ENCODE data around the gene KIF16B. TPM values are rescaled to one million over a fixed set of nuclear protein-coding genes. Genes with fewer than 3 reads are reported as not detected.

KIF16B gene
- total RNA-seq, 1 donor from 2014 or later, result 14.2 TPM

DNA sequence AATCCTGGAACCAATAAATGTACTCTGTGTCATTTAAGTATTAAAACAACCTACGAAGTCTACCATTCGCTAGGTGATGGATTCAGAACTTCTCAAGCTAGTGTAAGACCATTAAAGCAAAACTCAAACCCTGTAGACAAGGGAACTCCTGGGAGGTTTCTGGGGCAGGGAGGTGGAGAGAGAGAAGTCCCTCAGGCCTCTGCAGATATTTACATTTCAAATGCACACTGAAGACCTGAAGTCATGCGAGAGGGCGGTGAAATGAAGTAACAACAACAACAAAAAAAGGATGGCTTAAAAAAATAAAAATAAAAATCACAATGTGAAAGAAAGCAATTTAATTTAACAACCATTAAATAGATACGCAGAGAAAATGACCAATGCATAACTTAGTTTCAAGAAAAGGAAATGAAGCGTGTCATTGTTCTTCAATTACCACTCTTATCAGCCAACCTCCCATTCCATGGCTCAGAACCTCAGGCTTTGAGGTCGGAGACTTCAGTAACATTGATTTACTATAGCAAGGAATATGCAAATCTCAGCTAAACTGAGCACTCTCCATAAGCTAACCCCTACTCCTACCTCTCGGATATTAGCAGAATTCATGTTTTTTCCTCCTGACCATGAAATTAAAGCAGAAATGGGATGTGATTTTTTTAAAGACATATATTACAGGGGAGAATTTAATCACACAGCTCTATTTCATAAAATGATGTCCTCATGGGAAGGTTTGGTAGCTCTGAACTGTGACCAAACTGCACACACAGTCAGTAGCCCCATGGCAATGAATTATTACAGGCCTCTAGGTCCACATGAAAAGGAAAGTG is 140.6 kb downstream of the KIF16B start:
- H3K4me3 ChIP-seq (ENCODE audit: low read depth, low read length), result no peak overlapping the region
- TF ChIP-seq, protein P1, sequence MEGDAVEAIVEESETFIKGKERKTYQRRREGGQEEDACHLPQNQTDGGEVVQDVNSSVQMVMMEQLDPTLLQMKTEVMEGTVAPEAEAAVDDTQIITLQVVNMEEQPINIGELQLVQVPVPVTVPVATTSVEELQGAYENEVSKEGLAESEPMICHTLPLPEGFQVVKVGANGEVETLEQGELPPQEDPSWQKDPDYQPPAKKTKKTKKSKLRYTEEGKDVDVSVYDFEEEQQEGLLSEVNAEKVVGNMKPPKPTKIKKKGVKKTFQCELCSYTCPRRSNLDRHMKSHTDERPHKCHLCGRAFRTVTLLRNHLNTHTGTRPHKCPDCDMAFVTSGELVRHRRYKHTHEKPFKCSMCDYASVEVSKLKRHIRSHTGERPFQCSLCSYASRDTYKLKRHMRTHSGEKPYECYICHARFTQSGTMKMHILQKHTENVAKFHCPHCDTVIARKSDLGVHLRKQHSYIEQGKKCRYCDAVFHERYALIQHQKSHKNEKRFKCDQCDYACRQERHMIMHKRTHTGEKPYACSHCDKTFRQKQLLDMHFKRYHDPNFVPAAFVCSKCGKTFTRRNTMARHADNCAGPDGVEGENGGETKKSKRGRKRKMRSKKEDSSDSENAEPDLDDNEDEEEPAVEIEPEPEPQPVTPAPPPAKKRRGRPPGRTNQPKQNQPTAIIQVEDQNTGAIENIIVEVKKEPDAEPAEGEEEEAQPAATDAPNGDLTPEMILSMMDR (conservative IDR thresholded peaks at IDR 0.05; ENCODE audit: low read depth, low read length), result no peak
- DNase-seq (ENCODE audit: low read depth), result no peak

DNA sequence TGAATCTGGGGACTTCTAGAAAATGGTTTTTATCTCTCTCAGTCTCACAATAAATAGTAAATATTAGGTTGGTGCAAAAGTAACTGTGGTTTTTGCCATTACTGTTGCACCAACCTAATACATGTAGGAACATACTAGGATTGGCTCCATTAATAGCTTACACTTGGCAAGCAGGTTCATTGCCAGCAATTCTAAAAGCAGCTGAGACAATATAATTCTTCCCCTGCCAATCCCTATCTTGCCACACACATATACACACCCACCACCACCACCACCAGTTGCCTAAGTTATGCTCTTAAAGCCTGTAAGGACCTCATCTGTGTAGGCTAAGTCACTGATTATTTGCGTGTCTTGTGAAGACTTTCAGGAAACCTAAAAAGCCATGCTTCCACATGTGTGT is 145.1 kb downstream of the KIF16B start:
- no peak for DNase-seq (ENCODE audit: low read depth)
- no peak overlapping the region for H3K4me3 ChIP-seq (ENCODE audit: low read depth, low read length)
- TF ChIP-seq, protein P1 (conservative IDR thresholded peaks at IDR 0.05; ENCODE audit: low read depth, low read length), result no peak

DNA sequence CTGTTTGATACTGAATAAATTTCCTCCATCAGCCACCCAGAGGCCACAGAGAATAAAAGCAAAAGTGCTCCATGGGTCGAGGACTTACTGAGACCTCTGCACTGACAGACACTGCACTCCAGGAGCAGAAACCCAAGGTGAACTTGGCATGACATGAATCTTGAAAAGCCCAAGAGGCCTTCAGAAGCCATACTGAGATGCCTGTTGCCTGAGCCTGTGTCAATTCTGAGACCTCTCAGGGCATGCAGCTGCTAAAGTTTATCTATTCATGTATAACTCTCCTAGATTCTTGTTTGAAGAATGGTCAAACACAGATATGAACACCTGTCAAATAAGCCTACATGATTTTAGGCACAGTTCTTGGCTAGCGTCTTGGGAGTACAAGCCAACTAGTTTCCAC is 145.7 kb downstream of the KIF16B start:
- DNase-seq (ENCODE audit: low read depth), result no peak
- TF ChIP-seq, protein P1 (conservative IDR thresholded peaks at IDR 0.05; ENCODE audit: low read depth, low read length), result no peak
- no peak overlapping the region for H3K4me3 ChIP-seq (ENCODE audit: low read depth, low read length)

DNA sequence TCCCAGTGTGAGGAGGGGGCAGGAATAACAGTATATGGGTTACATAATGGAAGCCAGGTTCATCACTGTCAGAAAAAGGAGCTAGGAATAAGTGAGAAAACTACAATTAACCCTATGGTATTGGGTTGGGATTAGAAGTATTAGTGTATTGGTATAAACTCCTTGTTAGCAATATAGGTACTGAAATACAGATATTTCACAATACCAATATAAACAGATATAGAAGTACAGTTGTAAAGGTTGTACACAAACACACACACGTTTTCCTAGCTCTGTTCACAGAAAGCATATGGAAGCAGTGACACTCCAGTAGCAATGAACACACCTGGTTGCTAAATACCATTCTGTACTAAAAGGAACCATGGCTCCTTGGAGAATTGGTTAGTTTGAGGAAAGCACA is 148.5 kb downstream of the KIF16B start:
- TF ChIP-seq, protein P1 (conservative IDR thresholded peaks at IDR 0.05; ENCODE audit: low read depth, low read length), result no peak
- DNase-seq (ENCODE audit: low read depth), result no peak

DNA sequence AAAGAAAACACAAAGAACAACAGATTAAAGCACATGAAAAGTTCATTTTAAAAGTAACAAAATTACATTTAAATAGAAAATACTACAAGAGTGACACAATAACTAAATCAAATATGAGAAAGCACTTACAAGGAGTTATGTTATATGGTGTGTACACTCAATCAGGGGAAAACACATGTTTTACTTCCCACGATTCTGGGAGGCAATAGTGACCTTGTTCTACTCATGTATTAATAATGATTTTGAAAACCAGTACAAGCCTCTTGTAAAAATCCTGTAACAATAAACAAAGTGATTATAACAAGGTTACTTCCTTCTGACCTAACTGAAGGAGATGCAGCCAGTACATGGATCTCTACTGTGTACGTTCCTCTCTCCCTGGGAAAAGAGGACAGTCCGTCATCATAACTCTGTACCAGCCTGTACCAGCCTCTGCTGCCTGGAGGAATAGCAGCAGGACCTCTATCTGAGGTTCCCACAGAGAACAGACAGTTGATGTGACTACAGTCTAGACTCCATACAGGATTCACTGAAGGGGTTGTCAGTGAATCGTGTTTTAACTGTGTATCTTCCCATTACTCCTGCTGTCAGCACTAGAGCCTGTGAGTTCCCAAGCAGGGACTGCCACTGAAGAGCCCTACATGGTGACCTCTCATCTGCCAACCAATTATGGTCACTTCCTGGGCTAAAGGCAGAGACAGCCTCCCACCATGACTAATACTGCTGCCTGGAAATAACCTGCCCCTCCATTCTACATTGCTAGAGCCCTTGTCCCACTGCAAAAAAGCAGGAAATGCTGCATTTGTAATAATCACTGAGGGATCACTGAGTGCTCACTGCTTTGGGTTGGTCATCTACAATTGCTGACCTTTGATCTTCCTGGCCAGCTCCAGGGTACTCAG is 149.7 kb downstream of the KIF16B start:
- TF ChIP-seq, protein P1 (conservative IDR thresholded peaks at IDR 0.05; ENCODE audit: low read depth, low read length), result no peak
- no peak for DNase-seq (ENCODE audit: low read depth)
- H3K4me3 ChIP-seq (ENCODE audit: low read depth, low read length), result no peak overlapping the region

More for the DNA sequence above, 148.5 kb downstream of the KIF16B start:
- H3K4me3 ChIP-seq (ENCODE audit: low read depth, low read length), result no peak overlapping the region

DNA sequence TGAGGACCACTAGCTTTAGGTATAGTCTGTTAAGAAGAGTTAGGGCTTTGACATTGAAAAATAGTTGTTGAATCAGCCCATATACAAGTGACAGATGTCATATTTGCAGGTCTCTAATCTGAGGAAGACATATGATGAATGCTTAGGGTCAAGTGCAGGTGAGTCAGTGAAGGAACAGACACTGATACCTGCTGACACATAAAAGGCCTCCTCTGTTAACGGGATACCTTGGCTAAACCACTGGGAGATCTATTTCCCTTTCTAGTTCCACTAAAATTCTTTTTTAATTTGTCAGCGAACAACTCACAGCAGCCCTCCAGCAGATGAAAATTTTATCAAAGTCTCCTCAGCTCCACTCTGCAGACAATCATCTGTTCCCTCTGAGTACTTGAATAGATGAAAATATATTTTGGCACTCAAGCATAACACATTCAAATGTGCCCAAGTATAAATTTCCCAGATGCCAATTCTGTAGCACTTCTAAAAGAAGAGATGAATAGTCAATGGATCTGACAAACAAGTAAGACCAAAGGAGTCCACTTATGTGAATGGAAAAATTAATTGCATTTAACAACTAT is 154.0 kb downstream of the KIF16B start:
- no peak for DNase-seq (ENCODE audit: low read depth)
- TF ChIP-seq, protein P1 (conservative IDR thresholded peaks at IDR 0.05; ENCODE audit: low read depth, low read length), result no peak

More for the DNA sequence above, 154.0 kb downstream of the KIF16B start:
- H3K4me3 ChIP-seq (ENCODE audit: low read depth, low read length), result no peak overlapping the region

All from epithelial cell of proximal tubule (primary cell).